Esophagus squamous epithelium (tissue), 5 donors: ENCODE data around the gene GJA8. TPM values are rescaled to one million over a fixed set of nuclear protein-coding genes. Genes with fewer than 3 reads are reported as not detected.
"Not testable (repeated sequence)": the region's sequence is repeated elsewhere in the genome, so short reads cannot be mapped to it uniquely, and the experiment has no call there.

Source experiments
- DNase-seq: peaks from one replicate; lab custom pipeline; 2025; lab: John Stamatoyannopoulos, UW
- H3K27ac ChIP-seq, 4 donors: fragments of 200-600 bp; sonication (generic); one replicate each; pipeline ENCODE4 v1.5.1; 2016 to 2019; ENCODE audit warnings: mild to moderate bottlenecking in 1 of 4
- H3K27me3 ChIP-seq, 4 donors: fragments of 200-600 bp; sonication (generic); 1 replicate in 3 of 4; 2 replicates in 1 of 4; pipeline versions ENCODE4 v1.5.1 to v1.6.0; 2017 to 2021; ENCODE audit warnings: antibody characterized with exemption in 1 of 4
- H3K36me3 ChIP-seq, 3 donors: fragments of 200-600 bp; sonication (generic); one replicate each; pipeline ENCODE4 v1.5.1; 2016 to 2019
- H3K4me1 ChIP-seq, 3 donors: fragments of 200-600 bp; sonication (generic); one replicate each; pipeline ENCODE4 v1.5.1; 2017 to 2019
- H3K4me3 ChIP-seq, 4 donors: fragments of 200-600 bp; sonication (generic); 1 replicate in 3 of 4; 2 replicates in 1 of 4; pipeline ENCODE4 v1.5.1; 2016 to 2019; ENCODE audit warnings: mild to moderate bottlenecking in 2 of 4, moderate library complexity in 1 of 4
- H3K9me3 ChIP-seq, 3 donors: fragments of 200-600 bp; sonication (generic); one replicate each; pipeline ENCODE4 v1.5.1; 2016 to 2019
- CTCF ChIP-seq, 6 experiments: fragments of 450-650 bp in 4 of 6; fragments of 200-600 bp in 2 of 6; sonication (generic) in 2 of 6; IDR thresholded peaks; one replicate each; pipeline ENCODE4 v1.5.1; 2016 to 2019; ENCODE audit warnings: antibody characterized with exemption in 6 of 6, mild to moderate bottlenecking in 4 of 6, moderate library complexity in 4 of 6
- POLR2A ChIP-seq, 4 donors: fragments of 450-650 bp; IDR thresholded peaks; one replicate each; pipeline ENCODE4 v1.6.1; 2017; ENCODE audit warnings: antibody characterized with exemption in 4 of 4, mild to moderate bottlenecking in 4 of 4, moderate library complexity in 3 of 4
- WGBS, 2 donors: methylation state at CpG; one replicate each; pipeline ENCODE4 v1.1.5; 2018; 5-methylcytosine and 5-hydroxymethylcytosine counted together
- intact Hi-C: fragments of 100-400 bp; cut with DNase I; formaldehyde crosslinking; loops from one replicate; pipeline ENCODE4 v1.15.0; 2022
- total RNA-seq, 4 donors: library from RNA; depleted of rRNA; stranded (reverse); fragments of >200 nt; gene quantifications; one replicate each; pipeline ENCODE4 v1.1.0, GENCODE V29; 2016
- donor health status: DM: yes; HTN: yes; CAD: no.

The GJA8 gene
- total RNA-seq, 4 donors from 2014 or later, result not detected

- Histone ChIP-seq H3K36me3 (no peaks in the 10 kb centered on the region), H3K4me1 (no peaks in the 10 kb centered on the region), H3K9me3 (no peaks in the 10 kb centered on the region), H3K27ac (no peak overlapping the region), H3K27me3 (peaks cover 0 to 13% (median 0%) of the 10 kb centered on the region in 4 donors), H3K4me3 (no peak overlapping the region)
- intact Hi-C loops, result no loop called here
- DNase-seq, result no peak
- TF ChIP-seq CTCF (IDR thresholded peaks at IDR 0.05) (no peak), POLR2A (IDR thresholded peaks at IDR 0.05) (no peak)
- 89 to 95% methylated on average over 28 to 32 of the region's 44 CpGs for WGBS, 2 donors
Measured at GRCh38 chr1:147907786-147908509, 5.4 kb downstream of the GJA8 start.

- TF ChIP-seq CTCF (IDR thresholded peaks at IDR 0.05), result no peak
- TF ChIP-seq POLR2A (IDR thresholded peaks at IDR 0.05), result no peak
- no peaks in the 10 kb centered on the region for H3K9me3 ChIP-seq
- H3K4me3 ChIP-seq, result no peak overlapping the region
- H3K27ac ChIP-seq, result no peak overlapping the region
- 69 to 72% methylated on average over 2 of the region's 2 CpGs for WGBS, 2 donors
- H3K4me1 ChIP-seq, result no peaks in the 10 kb centered on the region
- H3K27me3 ChIP-seq, result peaks cover 0 to 32% (median 0%) of the 10 kb centered on the region in 4 donors
- H3K36me3 ChIP-seq, result no peaks in the 10 kb centered on the region
- intact Hi-C loops, result no loop called here
- DNase-seq, result no peak
Measured at GRCh38 chr1:147912553-147912952, 10.0 kb downstream of the GJA8 start.

- Histone ChIP-seq H3K9me3 (no peaks in the 10 kb centered on the region), H3K4me3 (no peak overlapping the region), H3K27me3 (peaks cover 0 to 26% (median 0%) of the 10 kb centered on the region in 4 donors), H3K27ac (no peak overlapping the region), H3K36me3 (no peaks in the 10 kb centered on the region), H3K4me1 (no peaks in the 10 kb centered on the region)
- DNase-seq, result no peak
- 88 to 96% methylated on average over 7 of the region's 7 CpGs for WGBS, 2 donors
- intact Hi-C loops, result no loop called here
- TF ChIP-seq POLR2A (IDR thresholded peaks at IDR 0.05) (no peak), CTCF (IDR thresholded peaks at IDR 0.05) (no peak)
Measured at GRCh38 chr1:147913362-147913942, 10.9 kb downstream of the GJA8 start.

GRCh38 chr1:147919896-147920295 lies 17.3 kb downstream of the GJA8 start:
- Histone ChIP-seq H3K9me3 (no peaks in the 10 kb centered on the region), H3K4me1 (no peaks in the 10 kb centered on the region), H3K27me3 (peaks cover 0 to 21% (median 0%) of the 10 kb centered on the region in 4 donors), H3K36me3 (no peaks in the 10 kb centered on the region), H3K4me3 (no peak overlapping the region), H3K27ac (no peak overlapping the region)
- intact Hi-C loops, result no loop called here
- no peak for DNase-seq
- 94 to 95% methylated on average over 5 to 6 of the region's 6 CpGs for WGBS, 2 donors
- TF ChIP-seq CTCF (IDR thresholded peaks at IDR 0.05) (no peak), POLR2A (IDR thresholded peaks at IDR 0.05) (no peak)

GRCh38 chr1:147924813-147925212 lies 22.2 kb downstream of the GJA8 start:
- no peak overlapping the region for H3K27ac ChIP-seq
- WGBS, 2 donors, result 48 to 60% methylated on average over 1 of the region's 1 CpG
- intact Hi-C loops, result no loop called here
- DNase-seq, result no peak
- no peaks in the 10 kb centered on the region for H3K27me3 ChIP-seq
- TF ChIP-seq POLR2A (IDR thresholded peaks at IDR 0.05) (no peak), CTCF (IDR thresholded peaks at IDR 0.05) (no peak)
- no peak overlapping the region for H3K4me3 ChIP-seq
- no peaks in the 10 kb centered on the region for H3K9me3 ChIP-seq
- no peaks in the 10 kb centered on the region for H3K36me3 ChIP-seq
- peaks cover 0 to 7% (median 4%) of the 10 kb centered on the region in 3 donors for H3K4me1 ChIP-seq

- H3K4me3 ChIP-seq, H3K36me3 ChIP-seq, H3K27me3 ChIP-seq, DNase-seq, H3K9me3 ChIP-seq, intact Hi-C loops, H3K27ac ChIP-seq: not testable (repeated sequence)
- 75% methylated on average over 3 of the region's 6 CpGs; no CpG with 5 or more reads in 1 of the 2 donors for WGBS, 2 donors
- peaks cover 0 to 12% (median 4%) of the 10 kb centered on the region in 3 donors for H3K4me1 ChIP-seq
Measured at GRCh38 chr1:147927215-147927614, 24.6 kb downstream of the GJA8 start.

GRCh38 chr1:147927689-147928088 lies 25.1 kb downstream of the GJA8 start:
- 100% methylated on average over 3 of the region's 10 CpGs; no CpG with 5 or more reads in 1 of the 2 donors for WGBS, 2 donors
- H3K36me3 ChIP-seq, DNase-seq, intact Hi-C loops, H3K27me3 ChIP-seq, H3K27ac ChIP-seq, H3K4me3 ChIP-seq, H3K9me3 ChIP-seq: not testable (repeated sequence)
- peaks cover 0 to 12% (median 4%) of the 10 kb centered on the region in 3 donors for H3K4me1 ChIP-seq
